Measurements from ENCODE around the gene LRRTM3. TPM values are rescaled to one million over a fixed set of nuclear protein-coding genes. Genes with fewer than 3 reads are reported as not detected.
A peak's percentile ranks its signal among the peaks of the same experiment; 100 is the strongest.

LRRTM3 gene
- total RNA-seq, 1 experiment from 2014 or later, result not detected

DNA sequence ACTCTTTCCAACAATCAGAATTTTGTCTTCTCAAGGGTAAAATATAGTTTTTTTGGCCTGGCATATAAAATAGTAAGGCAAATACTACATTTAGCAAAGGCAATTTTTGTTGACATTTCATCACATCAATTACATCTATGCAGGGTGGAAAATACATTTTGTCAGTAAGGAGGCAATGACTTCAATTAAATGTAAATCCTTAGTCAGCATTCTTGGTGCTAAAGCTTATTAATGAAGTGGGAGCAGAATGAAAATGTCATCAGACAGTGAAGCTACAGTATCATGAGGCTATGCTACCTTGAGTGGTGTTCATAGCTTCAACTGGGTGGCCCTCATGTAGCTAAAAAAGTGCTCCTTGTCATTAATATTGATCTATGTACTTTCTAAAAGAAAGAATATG lies 8.9 kb downstream of the LRRTM3 start:
- DNase-seq (ENCODE audit: low spot score), result no peak

DNA sequence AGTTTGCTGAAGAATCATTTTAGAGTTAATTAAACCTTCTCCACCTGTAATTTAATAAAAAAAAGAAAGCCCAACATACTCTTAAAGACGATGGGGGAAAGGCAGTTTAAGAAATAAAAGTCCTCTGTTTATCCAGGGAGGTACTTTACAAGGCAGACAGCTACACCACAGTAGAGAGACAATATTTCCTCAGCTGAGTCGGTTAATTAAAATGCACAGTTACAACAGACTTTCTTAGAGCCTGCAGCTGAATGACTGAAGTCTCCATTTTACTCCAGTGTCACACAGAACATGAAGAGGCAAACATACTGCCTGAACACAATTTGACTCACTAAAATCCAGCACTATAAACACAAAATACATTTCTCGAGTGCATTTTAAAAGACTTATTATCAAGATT lies 15.1 kb downstream of the LRRTM3 start:
- DNase-seq (ENCODE audit: low spot score), result no peak

DNA sequence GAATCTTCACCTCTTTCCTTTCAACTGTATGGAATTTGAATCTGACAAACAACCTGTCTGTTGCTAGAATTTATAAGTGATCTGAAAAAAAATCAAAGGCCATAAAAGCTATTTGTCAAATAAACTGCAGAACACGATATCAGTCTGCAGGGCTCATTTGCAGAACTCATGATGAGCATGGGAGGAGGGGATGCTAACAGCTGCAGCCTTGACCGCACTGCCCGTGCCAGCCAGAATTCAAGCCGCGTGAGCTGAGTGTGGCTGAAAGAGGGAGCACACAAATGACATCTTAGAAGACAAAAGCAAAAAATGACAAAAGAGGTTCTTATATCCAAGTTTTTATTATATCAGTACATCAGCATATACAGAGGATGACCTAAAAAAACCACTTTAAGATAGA lies 15.7 kb downstream of the LRRTM3 start:
- DNase-seq (ENCODE audit: low spot score), result no peak

DNA sequence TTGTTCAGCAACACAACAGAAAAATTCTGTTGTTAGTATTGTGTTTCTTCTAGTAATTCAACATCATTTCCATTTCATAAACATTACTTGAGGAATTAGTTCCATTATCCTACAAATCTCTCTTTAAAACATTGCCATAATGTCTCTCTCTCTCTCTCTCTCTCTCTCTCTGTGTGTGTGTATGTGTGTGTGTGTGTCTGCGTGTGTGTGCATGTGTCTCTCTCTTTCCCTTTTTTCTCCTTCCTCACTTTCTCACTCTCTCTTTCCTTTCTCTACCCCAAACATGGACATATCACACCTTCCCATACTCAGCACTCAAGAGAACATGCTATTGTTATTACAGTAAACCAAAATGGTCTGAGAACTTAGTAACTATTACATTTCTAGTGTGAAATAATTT lies 16.6 kb downstream of the LRRTM3 start:
- DNase-seq (ENCODE audit: low spot score), result no peak

DNA sequence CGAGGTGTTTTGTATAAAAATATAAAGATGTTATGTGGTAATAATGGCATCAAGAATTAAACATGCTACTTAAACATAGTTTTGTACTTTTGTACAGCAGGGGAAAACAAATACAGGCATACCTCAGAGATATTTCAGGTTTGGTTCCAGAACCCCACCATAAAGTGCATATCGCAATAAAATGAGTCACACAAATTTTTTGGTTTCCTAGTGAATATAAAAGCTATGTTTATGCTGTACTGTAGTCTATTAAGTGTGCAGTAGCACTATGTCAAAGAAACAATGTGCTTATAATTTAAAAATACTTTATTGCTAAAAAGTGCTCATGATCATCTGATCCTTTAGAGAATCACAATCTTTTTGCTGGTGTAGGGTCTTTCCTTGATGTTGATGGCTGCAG lies 17.8 kb downstream of the LRRTM3 start:
- no peak for DNase-seq (ENCODE audit: low spot score)

DNA sequence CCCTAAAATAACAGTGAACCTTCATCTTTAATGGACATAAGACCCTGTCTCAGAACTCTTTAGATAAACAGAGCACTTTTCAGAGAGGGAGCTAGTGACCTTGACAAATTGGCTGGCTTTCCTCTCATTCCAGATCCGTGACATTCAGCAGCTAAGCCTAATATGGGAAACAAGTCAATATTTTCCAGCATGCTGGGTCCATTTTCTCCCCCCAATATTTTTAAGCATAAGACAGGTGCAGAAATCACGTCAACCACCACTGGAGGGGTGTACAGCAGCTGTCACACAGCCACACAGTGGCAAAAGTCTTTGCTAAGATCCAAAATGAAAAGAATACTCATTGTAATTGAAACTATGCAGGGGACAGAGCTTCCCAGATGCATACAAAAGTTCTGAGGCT lies 26.1 kb downstream of the LRRTM3 start:
- no peak for DNase-seq (ENCODE audit: low spot score)

DNA sequence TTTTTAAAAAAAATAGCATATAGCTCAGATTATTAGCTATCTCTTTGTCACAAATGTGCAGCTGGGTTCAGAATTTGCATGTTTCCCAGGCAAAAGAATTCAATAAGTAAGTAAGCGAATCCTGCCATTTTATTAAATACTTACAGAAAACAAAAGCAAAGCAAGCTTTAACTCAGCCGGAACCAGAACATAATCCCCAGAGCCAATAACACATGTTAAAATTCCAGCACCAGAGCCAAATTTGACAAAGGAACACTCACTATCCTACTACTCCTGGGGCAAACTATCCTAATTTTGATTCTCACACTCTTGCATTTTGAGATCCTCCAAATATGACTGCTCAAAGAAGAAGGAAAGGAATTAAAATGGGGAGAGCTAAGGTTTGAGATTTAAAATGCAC lies 32.6 kb downstream of the LRRTM3 start:
- DNase-seq (ENCODE audit: low spot score), result no peak

DNA sequence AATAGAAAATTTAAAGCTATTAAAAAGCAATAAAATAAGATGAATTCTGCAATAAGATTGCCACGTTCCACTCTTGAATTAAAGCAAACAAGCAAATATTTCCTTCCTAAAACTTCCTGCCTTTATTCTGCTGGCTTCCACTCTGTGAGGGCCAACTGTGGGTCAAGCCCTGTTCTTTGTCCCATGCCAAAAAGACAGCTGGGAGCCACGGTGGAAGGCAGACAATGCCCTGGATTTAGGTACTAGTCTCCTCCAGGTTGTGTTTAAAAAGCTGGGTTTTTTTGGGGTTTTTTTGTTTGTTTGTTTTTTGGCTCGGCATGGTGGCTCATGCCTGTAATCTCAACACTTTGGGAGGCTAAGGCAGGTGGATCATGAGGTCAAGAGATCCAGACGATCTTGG lies 39.1 kb downstream of the LRRTM3 start:
- no peak for DNase-seq (ENCODE audit: low spot score)

DNA sequence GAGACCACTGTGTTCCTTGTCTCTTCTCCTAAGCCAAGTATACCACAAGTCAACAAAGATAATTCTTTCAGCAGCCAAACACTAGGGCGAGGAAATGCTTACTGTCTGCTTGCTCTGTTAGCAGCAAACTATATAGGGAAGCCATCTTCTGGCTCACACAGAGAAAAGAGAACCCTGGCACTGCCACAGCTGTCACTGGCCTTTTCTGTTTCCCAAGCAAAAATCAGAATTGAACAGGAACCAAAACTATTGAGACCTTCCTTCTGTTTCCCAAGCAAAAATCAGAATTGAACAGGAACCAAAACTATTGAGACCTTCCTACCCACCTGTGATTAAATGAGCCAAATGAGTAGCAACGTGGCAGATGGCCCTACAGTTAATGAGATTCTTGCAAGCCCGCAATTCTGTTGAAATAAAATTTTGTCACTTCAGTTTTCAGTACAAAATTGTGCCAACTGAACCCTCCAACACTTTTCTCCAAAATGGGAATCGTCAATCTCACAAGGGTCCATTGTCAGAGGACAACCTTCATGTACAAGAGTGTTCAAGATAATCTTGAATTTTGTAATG lies 54.5 kb downstream of the LRRTM3 start:
- no peak for DNase-seq (ENCODE audit: low spot score)

DNA sequence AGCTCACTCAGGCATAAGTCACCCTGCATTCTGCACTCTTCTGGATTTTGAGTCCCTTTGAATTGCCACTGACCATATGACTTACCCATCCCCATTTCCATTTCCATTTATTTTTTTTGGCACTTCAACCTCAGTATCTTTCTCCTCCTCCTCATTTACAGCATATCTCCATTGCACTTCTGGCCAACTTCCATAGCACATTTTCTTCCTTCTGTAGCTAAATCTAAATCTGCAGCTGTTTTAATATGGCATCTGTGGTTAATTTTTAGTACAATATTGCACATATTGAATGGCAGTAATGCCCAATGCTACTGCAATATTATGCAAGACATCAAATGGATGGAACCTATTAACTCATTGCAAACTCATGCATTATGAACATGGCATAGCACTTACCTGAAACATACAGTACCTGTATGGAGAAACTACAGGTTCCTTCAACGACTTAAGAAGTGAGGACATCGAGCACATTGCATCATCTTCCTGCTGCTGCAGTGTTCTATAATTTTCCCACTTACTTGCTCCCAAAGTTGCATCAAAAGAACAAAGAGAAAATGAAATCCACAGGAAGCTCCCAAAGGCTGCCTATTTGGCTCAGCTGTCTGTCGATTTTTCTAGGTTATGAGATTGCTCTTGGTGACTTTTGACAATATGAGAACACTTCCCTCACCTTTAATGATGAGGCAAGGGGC lies 55.7 kb downstream of the LRRTM3 start:
- DNase-seq (ENCODE audit: low spot score), result no peak

DNA sequence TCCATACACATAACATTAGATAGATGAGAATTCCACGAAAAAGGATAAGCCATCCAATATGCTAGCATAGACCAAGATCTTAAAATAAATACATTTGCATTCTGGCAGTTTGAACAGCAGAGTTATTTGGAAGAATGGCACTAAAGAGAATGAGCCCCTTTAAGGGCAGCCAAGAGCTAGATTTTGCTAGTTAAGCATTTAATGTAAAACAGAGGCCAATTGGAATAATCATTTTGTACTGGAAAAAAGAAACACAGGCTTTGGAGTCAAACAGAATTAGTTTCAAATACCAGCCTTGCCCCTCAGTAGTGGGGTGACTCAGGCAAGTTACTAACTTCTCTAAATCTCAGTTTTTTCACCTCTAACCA lies 56.2 kb downstream of the LRRTM3 start:
- DNase-seq (ENCODE audit: low spot score), result no peak

DNA sequence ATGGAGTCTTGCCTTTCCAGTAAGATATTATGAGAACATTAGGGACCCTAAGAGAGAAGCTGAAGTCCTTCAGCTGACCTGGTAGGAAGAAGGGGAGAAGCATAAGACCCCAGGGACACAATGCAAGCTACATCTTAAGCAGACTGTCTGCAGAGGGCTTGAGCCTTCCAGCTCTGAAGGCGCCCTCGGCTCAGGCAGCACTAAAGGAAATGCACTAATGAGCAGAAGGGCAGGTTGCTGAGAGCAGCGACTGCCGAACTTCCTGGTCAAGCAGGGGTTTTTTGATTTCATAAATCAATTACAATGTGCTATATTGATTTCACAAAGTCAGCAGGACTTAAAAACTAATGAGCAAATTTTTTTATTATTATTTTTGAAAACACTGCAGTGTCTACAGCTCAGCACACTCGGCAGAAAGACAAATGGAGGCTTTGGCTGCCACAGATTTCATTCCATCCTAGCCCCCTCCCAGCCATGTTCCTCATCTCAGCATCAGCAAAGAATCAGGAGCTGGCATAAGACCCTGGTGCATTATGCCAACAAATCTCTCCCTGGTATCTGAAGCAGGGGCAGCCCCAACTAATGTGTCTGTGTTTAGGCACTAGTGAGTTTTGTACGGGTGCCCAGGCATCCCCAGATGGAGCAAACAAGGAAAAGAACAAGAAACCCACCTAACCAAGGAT lies 57.1 kb downstream of the LRRTM3 start:
- DNase-seq (ENCODE audit: low spot score), result no peak

DNA sequence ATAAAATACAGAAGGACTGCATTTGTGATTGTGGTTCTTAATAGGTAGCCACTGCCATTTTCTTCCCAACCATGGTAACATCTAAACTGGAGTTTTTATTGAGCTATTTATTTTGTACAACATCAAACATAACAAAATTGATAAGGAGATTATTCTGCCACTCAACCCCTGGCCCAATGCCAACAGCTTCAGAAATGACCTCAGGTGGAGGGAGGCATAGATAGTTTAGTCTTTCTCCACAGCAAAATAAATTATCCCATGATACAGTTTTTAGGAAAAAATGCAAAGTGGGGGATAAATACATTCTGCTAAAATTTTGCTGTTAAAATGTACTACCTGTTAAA lies 57.6 kb downstream of the LRRTM3 start:
- peak; percentile 6 for DNase-seq (ENCODE audit: low spot score)

DNA sequence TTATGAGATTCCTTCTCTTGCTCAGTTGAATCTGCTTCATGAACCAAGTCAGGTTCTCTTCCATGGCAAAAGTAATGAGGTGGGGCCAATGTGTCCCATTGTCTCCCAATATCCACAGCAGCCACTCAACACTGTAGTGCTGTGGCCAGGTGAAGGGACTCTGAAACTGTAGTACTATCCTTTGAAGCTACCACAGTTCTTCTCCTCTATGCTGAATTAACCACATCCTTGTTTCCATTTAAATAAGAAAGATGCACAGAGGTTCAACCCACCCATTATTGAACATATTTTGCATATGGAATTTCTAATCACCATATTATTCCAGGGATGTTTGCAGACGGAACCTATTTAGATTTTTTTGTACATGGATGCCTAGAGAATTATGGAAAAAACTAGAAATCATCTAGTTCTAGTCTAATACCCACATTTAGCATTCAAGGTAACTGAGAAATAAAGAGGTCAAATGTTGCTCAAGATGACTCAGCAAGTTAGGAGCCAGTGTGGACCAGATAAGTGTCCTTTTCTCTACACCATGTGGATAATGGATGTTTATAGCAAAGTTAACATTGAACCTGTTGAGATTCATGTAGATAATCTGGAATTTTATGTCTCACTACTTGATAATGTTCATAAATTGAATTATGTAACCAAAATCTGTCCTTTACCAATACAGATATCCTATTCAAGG lies 64.5 kb downstream of the LRRTM3 start:
- DNase-seq (ENCODE audit: low spot score), result no peak

DNA sequence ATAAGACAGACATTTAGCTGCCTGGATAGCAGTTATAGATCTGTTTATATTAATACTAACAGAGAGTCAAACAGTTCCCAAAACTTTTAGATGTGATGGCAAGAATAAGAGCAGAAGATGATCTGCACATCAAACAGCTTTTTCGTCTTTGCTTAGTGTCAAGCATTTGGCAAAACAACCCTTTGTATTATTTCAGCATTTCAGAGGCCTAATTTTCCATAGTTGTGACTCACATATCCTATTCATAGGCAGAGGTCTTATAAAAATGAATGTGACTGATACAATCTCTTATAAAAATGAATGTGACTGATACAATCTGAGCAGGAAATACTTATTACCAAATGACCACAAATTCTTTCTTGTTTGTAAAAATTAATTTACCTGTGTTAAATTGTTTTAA lies 71.2 kb downstream of the LRRTM3 start:
- peak; percentile 22 for DNase-seq (ENCODE audit: low spot score)

DNA sequence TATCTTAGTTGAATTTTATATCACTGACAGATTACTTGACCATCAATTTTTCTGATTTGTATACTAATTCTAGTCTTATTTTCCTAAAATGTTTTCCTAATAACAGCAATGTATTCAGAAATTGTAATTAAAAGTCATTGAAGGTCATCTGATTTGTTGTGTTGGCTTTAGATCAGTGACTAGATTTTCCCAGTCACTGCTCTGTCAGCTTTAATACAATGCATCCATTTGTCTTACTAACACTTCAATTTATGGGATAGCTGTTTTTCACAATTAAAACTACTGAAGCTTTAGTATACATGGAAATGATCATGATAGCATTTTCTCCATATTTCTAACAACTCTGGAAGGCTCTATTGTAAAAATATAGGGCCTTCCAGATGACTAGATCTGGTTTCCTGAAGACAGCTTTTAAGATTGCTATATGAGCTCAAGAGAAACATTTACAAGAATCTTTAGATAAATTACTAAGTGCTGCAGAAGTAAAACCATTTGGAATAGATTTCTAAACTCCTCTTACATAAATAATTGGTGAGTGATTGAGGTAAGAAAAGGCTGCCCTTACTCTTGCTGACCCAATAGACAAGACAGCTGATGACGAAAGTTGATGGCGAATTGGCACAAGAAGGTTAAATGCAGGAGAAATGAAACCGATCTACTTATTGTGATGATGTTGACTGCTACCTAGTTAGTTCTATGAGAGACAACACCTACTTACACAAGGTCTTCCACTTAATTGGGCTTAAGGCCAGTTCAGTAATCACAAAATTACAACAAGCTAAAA lies 74.1 kb downstream of the LRRTM3 start:
- no peak for DNase-seq (ENCODE audit: low spot score)

DNA sequence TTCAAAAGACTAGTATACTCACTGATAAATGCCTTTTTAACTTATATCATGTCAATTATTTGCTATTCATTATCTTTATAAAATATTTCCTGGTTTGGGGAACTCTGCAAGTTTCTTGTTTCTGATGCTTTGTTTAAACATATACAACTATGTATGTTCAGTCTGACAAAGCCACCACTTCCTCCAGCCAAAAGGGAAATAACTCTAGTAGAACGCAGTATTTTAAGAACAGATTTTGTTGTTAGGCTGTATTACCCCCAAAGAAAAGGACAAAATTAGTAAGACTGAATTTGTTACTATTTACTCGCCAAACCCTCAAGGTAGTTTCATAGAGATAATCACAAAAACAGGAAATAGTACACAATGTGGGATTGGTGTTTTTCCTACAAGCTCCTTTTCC lies 78.9 kb downstream of the LRRTM3 start:
- no peak for DNase-seq (ENCODE audit: low spot score)

DNA sequence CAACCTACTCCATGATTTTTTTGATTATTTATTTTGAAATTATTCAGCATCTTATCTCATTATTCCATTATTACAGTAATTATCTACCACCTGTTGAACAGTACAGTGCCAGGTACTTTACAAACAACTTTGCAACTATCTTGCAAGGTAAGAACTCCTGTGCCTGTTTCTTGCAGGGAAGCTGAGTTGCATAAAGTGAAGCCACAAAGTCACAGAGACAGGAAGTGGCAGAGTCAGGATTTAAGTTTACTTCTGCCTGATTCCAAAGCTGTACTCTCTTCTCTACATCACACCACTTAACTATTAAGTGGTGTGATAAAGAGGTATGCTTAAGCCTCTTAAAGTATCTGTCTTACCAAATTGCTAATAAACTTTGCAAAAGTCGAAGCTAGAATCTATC lies 80.1 kb downstream of the LRRTM3 start:
- no peak for DNase-seq (ENCODE audit: low spot score)

DNA sequence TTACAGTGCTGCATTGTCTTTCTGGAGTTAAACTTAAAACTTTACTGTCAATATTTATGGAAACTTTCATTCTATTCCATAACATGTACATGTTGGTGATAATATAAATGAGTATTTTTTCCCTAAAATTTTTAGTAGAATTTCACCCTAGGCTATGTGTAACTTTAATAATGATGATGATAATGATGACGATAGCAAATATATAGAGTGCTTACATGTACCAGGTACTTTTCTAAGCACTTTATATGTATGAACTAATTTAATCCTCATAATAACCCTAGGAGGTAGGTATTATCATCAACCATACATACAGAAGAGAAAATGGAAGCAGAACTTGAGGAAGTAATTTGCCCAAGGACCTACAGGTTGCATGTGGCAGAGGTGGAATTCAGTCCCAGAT lies 85.6 kb downstream of the LRRTM3 start:
- no peak for DNase-seq (ENCODE audit: low spot score)

DNA sequence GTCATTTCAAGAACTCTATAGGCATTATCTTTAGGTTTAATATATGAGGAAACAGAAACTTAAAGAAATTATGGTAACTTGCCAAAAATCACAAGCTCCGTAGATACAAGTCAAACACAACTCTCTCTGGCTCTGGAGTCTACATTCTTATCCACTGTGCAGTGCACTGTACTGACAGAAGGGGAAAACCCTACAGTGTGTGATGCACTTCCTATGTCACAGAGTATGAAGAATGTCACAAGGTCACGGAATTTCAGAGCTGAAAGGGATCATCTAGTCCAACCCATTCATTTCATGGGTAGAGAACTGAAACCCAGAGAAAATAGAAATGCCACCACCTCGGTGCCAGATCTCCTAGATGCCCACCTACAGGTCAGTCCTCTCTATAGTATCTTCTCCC lies 86.1 kb downstream of the LRRTM3 start:
- no peak for DNase-seq (ENCODE audit: low spot score)

DNA sequence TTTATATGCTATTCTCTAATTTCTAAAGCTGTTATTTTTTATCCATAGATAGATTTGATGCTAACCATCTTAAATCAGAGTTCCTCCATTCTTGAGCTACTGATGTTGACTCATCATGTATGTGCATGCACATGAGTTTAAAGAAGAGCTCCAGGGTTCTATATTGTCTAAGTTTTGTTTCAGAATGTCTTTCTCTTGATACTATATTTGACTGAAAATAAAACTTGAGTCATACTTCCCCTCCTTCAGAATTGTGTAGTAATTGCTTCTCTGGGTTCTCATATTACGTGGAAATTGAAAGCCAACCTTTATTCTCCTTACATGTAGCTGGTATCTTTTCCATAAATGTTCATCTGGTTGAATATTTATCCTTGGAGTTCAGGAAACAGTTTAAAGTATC lies 89.4 kb downstream of the LRRTM3 start:
- DNase-seq (ENCODE audit: low spot score), result no peak

DNA sequence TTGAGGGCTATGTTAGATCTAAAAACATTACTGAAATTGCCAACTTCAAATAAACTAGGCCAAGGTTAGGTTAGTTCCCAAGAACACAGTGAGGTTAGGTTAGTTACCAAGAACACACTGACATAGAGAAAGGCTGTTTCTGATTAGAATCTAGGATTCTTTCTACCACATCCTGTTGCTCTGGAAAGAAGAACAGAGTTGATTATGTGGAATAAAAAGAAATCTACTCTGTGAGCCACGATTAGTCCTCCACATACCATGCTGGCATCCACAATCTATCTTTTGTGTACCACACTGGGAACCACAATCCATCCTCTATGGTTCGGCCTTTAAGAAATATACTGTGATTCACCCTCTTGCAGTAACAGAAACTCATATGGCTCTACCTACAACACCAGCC lies 91.4 kb downstream of the LRRTM3 start:
- peak; percentile 3 for DNase-seq (ENCODE audit: low spot score)

Measured in HT-29 (cell line).